Measurements from ENCODE around the gene MAP6.

MAP6 gene

DNA sequence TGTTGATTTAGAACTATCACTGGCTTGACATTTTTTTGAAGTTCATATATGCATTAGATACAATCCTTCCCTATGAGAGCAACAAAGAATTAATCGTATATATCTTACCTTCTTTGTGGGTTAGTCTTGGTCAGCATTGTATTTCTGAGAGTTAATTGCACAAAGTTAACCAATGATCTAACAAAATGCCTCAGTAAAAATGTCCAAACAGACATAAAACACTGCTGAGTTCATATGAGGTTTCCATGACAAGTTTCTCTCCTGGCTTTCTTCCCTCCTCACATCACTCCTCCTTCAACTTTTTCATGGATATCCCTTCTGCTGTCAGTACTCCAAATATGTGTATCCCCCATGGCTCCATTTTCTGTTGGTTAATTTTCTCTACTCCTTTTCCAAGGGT, 9.0 kb downstream of the MAP6 start:
- DNase-seq (ENCODE audit: low read depth in 1 of 2, low spot score in 1 of 2) = no peak
- in situ Hi-C loops (cut with HindIII; ENCODE audit: low pct_unique_long_range_greater_than_20kb, low sequenced_read_pairs) = no loop called here
- TF ChIP-seq JUND (IDR thresholded peaks at IDR 0.05; ENCODE audit: low read depth) = no peak

DNA sequence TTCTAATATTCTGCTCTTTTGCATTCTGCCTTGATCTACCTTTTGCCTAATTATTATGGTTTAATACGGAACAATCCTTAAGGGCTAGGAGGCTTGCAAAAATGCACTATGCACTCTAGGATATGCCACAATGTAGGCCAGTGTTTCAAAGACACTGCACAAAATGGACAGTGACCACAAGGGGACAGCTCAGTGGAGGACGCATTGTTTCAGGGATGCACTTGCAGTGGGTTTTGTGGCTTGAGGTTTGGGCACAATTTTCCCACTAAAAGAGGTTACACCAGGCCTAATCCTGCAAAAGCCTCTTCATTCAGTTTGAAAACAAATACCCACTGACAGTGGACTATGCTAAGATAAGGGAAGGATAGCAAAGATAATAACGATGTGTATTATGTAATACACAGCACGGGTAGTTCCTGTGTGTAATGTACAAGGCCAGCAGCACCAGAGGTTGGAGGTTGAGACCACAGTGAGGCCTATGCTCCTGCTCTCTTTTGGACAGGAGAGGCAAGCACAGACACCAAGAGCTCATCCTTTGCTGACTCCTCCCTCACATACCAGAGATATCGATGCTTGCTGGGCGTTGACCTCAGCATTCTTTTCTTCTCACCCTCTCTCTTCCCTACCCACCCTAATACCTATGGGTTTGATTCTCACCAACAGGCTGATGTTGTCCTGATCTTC, 12.7 kb downstream of the MAP6 start:
- no peak for DNase-seq (ENCODE audit: low read depth in 1 of 2, low spot score in 1 of 2)
- in situ Hi-C loops (cut with HindIII; ENCODE audit: low pct_unique_long_range_greater_than_20kb, low sequenced_read_pairs) = no loop called here
- no peak for TF ChIP-seq JUND (IDR thresholded peaks at IDR 0.05; ENCODE audit: low read depth)

GRCh38 chr11:75655605-75656004, 13.2 kb downstream of the MAP6 start:
- TF ChIP-seq JUND (IDR thresholded peaks at IDR 0.05; ENCODE audit: low read depth) = no peak
- no peak for DNase-seq (ENCODE audit: low read depth in 1 of 2, low spot score in 1 of 2)
- in situ Hi-C loops (cut with HindIII; ENCODE audit: low pct_unique_long_range_greater_than_20kb, low sequenced_read_pairs) = no loop called here

GRCh38 chr11:75654314-75654713, 14.5 kb downstream of the MAP6 start:
- TF ChIP-seq JUND (IDR thresholded peaks at IDR 0.05; ENCODE audit: low read depth) = no peak
- no peak for DNase-seq (ENCODE audit: low read depth in 1 of 2, low spot score in 1 of 2)
- in situ Hi-C loops (cut with HindIII; ENCODE audit: low pct_unique_long_range_greater_than_20kb, low sequenced_read_pairs) = no loop called here

DNA sequence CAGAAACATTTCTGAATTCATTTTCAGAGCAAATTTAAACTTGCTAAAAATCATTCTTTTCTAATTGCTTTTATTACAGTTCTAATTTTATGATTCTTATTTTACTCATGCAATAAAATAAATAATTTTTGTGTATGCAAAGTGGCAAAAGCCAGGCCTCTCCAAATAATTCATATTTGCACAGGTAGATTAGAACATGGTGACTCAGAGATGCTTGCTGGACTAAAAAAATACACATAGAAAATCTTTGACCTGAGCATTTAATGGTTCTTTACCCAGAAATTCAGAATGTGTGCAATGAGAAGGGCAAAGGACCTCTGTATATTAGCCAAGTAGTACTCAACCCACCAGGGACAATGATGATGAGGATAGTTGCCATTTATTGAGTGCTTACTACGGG, 15.3 kb downstream of the MAP6 start:
- DNase-seq (ENCODE audit: low read depth in 1 of 2, low spot score in 1 of 2) = no peak
- TF ChIP-seq JUND (IDR thresholded peaks at IDR 0.05; ENCODE audit: low read depth) = no peak
- in situ Hi-C loops (cut with HindIII; ENCODE audit: low pct_unique_long_range_greater_than_20kb, low sequenced_read_pairs) = no loop called here

- DNase-seq (ENCODE audit: low read depth in 1 of 2, low spot score in 1 of 2) = no peak
- no peak for TF ChIP-seq JUND (IDR thresholded peaks at IDR 0.05; ENCODE audit: low read depth)
- in situ Hi-C loops (cut with HindIII; ENCODE audit: low pct_unique_long_range_greater_than_20kb, low sequenced_read_pairs) = no loop called here
Observed at GRCh38 chr11:75652936-75653335, 15.9 kb downstream of the MAP6 start.

DNA sequence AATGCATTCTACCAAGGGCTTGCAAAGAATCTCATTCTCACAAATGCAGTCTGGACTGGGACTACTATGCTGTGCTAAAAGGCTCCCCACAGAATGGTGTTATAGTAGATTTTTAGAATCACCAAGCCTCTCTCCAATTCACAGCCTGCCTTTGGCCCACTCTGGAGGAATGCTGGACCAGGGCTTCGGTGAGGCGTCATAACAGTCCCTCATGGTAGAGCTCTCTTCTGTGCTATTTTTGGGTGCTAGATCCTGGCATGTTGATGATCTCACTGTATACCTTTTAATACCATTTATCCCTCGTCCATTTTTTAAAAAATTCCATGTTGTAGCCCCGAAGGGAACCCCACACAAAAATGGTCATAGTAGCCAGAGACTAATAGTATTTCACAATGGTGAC, 17.6 kb downstream of the MAP6 start:
- no peak for TF ChIP-seq JUND (IDR thresholded peaks at IDR 0.05; ENCODE audit: low read depth)
- in situ Hi-C loops (cut with HindIII; ENCODE audit: low pct_unique_long_range_greater_than_20kb, low sequenced_read_pairs) = no loop called here

DNA sequence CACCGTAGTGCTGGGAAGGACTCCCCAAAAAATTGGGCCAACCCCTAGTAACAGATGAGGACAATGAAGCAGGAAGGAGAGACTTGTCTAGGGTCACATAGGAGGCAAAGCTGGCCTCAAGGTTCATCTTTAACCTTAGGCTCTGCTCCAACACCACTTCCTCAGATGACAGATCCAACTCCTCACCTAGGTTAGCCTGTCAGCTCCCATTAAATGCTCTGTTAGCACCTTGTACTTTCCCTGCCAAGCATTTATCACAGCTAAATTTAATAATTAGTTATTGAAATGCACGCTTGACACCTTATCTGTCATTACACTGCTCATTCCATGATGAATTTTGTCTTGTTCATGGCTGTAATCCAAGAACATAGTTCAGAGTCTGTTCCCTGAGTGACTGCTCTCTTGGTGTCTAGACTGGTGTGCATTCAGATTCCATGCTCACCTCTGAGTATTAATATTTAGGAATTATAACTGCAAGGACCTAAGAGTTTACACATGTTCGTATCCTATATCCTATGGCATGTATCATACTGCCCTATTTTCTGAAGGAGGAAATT, 18.6 kb downstream of the MAP6 start:
- DNase-seq (ENCODE audit: low read depth in 1 of 2, low spot score in 1 of 2) = no peak
- in situ Hi-C loops (cut with HindIII; ENCODE audit: low pct_unique_long_range_greater_than_20kb, low sequenced_read_pairs) = no loop called here
- no peak for TF ChIP-seq JUND (IDR thresholded peaks at IDR 0.05; ENCODE audit: low read depth)

More for the DNA sequence above, 17.6 kb downstream of the MAP6 start:
- no peak for DNase-seq (ENCODE audit: low read depth in 1 of 2, low spot score in 1 of 2)

- no peak for TF ChIP-seq JUND (IDR thresholded peaks at IDR 0.05; ENCODE audit: low read depth)
- no peak for DNase-seq (ENCODE audit: low read depth in 1 of 2, low spot score in 1 of 2)
- in situ Hi-C loops (cut with HindIII; ENCODE audit: low pct_unique_long_range_greater_than_20kb, low sequenced_read_pairs) = no loop called here
Observed at GRCh38 chr11:75644946-75645345, 23.9 kb downstream of the MAP6 start.

DNA sequence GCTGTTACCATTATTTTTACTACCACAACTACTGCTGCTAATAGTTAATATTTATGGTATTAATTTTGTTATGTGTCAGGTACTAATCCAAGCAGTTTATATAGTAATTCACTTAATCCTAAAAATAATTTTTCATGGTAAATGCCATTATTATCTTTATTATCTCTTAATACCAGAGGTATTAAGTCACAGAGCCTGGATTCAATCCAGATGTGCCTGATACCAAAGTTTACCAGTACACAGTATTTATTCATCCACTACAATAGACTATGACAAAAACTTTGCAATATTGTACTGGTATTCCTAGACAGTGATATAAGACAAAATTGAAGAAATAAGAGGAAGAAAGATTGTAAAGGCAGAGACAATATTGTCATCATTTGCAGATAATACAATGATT, 24.5 kb downstream of the MAP6 start:
- no peak for DNase-seq (ENCODE audit: low read depth in 1 of 2, low spot score in 1 of 2)
- TF ChIP-seq JUND (IDR thresholded peaks at IDR 0.05; ENCODE audit: low read depth) = no peak
- in situ Hi-C loops (cut with HindIII; ENCODE audit: low pct_unique_long_range_greater_than_20kb, low sequenced_read_pairs) = no loop called here

- in situ Hi-C loops (cut with HindIII; ENCODE audit: low pct_unique_long_range_greater_than_20kb, low sequenced_read_pairs) = no loop called here
- no peak for DNase-seq (ENCODE audit: low read depth in 1 of 2, low spot score in 1 of 2)
- no peak for TF ChIP-seq JUND (IDR thresholded peaks at IDR 0.05; ENCODE audit: low read depth)
Observed at GRCh38 chr11:75642402-75643113, 26.3 kb downstream of the MAP6 start.

- TF ChIP-seq JUND (IDR thresholded peaks at IDR 0.05; ENCODE audit: low read depth) = no peak
- peak in 1 of 2 experiments; percentile 10 for DNase-seq (ENCODE audit: low read depth in 1 of 2, low spot score in 1 of 2)
Observed at GRCh38 chr11:75639762-75640181, 29.1 kb downstream of the MAP6 start.

DNA sequence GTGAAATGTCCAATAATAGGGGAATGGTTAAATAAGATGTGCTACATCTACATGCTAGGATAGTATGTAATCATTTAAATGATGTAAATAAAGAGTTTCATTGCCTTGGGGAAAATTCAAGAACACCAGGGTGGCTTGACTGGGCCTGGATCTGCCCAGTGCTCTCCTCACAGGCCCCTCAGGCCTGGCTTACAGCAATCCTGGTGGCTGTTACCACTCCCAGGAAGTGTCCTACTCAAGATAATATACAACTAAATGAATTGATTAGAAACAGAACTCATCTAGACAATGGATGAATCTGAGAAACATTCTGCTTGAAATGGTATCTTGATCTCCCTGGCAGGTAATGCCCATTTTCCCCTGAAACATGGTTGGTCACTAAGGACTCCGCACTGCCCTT, 30.8 kb downstream of the MAP6 start:
- in situ Hi-C loops (cut with HindIII; ENCODE audit: low pct_unique_long_range_greater_than_20kb, low sequenced_read_pairs) = no loop called here
- DNase-seq (ENCODE audit: low read depth in 1 of 2, low spot score in 1 of 2) = no peak
- TF ChIP-seq JUND (IDR thresholded peaks at IDR 0.05; ENCODE audit: low read depth) = no peak

More at GRCh38 chr11:75639762-75640181, 29.1 kb downstream of the MAP6 start:
- in situ Hi-C loops (cut with HindIII; ENCODE audit: low pct_unique_long_range_greater_than_20kb, low sequenced_read_pairs) = no loop called here

All from T47D (cell line).